ENCODE data around the gene THBS3. TPM values are rescaled to one million over a fixed set of nuclear protein-coding genes. Genes with fewer than 3 reads are reported as not detected.

THBS3 gene
- total RNA-seq, 1 experiment from 2014 or later: 35.9 TPM

DNA sequence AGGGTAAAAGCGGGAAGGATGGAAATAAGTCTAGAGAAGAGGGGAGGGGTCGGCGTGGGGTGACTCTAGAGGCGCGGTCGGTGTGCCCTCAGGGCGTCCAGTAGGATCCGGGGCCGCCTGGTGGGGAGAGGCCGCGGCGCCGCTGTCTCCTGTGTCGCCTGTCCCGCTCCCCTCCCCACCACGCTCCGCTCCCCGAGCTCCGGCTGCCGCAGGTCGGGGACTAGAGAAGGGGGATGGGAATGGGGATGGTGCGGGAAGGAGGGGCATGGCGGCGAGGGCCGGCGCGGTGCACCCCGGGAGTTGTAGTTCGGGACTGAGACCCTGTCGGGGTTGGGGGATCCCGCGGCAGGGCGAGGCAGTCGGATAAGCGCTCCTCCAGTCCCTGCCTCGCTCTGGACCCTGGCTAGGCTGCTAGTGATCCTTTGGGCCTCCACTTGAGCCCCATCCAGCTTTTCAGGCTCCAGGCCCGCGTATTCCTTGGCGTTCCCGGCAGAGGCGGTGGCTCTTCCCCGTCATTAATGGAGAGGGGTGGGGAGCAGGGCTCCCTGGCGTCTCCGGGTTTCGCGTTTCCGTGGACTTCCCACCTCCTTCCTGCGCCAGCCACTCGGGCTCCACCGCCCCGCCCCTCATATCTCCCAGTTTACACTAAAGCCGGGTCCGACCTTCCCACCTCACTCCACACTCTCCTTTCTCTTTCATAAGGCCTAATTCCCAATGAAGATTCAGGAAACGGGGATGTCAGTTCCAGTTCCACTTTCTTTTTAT lies 47.7 kb upstream of the THBS3 start, which contains the start of gene ENTREP3:
Gene ENTREP3 (minus strand): TSS at position 241 of the 765 bp plus-strand sequence. CDS start 606 bp downstream, outside the sequence.
- TF ChIP-seq SIN3A (IDR thresholded peaks at IDR 0.05; ENCODE audit: borderline replicate concordance, insufficient read depth, low read depth, low read length): peak; percentile 74; the same call in 1 of the 2 replicates
- TF ChIP-seq, protein P1, sequence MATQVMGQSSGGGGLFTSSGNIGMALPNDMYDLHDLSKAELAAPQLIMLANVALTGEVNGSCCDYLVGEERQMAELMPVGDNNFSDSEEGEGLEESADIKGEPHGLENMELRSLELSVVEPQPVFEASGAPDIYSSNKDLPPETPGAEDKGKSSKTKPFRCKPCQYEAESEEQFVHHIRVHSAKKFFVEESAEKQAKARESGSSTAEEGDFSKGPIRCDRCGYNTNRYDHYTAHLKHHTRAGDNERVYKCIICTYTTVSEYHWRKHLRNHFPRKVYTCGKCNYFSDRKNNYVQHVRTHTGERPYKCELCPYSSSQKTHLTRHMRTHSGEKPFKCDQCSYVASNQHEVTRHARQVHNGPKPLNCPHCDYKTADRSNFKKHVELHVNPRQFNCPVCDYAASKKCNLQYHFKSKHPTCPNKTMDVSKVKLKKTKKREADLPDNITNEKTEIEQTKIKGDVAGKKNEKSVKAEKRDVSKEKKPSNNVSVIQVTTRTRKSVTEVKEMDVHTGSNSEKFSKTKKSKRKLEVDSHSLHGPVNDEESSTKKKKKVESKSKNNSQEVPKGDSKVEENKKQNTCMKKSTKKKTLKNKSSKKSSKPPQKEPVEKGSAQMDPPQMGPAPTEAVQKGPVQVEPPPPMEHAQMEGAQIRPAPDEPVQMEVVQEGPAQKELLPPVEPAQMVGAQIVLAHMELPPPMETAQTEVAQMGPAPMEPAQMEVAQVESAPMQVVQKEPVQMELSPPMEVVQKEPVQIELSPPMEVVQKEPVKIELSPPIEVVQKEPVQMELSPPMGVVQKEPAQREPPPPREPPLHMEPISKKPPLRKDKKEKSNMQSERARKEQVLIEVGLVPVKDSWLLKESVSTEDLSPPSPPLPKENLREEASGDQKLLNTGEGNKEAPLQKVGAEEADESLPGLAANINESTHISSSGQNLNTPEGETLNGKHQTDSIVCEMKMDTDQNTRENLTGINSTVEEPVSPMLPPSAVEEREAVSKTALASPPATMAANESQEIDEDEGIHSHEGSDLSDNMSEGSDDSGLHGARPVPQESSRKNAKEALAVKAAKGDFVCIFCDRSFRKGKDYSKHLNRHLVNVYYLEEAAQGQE (IDR thresholded peaks at IDR 0.05; ENCODE audit: insufficient read depth in 1 of 2, low read depth in 2 of 2, low read length in 1 of 2): 0 out of 4 replicates have a peak, but pooled peaks of 1 of the 2 experiments have one; percentile 9
- TF ChIP-seq TCF7L2 (IDR thresholded peaks at IDR 0.05; ENCODE audit: low read depth, low read length): no peak
- peak; percentile 74 for TF ChIP-seq POLR2AphosphoS5 (IDR thresholded peaks at IDR 0.05; ENCODE audit: low read depth, low read length)
- TF ChIP-seq CTCF (IDR thresholded peaks at IDR 0.05): no peak
- in situ Hi-C loops (cut with HindIII; ENCODE audit: low pct_unique_long_range_greater_than_20kb, low sequenced_read_pairs) (no loop called here), intact Hi-C loops (cut with micrococcal nuclease; ENCODE audit: unreplicated experiment) (no loop called here)
- peaks cover 5% of the 10 kb centered on the region for H3K36me3 ChIP-seq (ENCODE audit: control insufficient read depth, insufficient read depth, low read length)
- H3K27me3 ChIP-seq (ENCODE audit: control insufficient read depth, insufficient read depth, low read length): no peaks in the 10 kb centered on the region
- peak within 1 kb of the TSS; percentile 72 to 77 for H3K4me3 ChIP-seq (ENCODE audit: low read depth in 2 of 2, low read length in 2 of 2)
- H3K4me1 ChIP-seq (ENCODE audit: control insufficient read depth, insufficient read depth, low read length): peaks cover 9% of the 10 kb centered on the region
- DNase-seq (ENCODE audit: low read depth, low spot score) (no peak), ATAC-seq (peak; percentile 87)
- ChIA-PET POLR2A (no interaction called here), CTCF (interaction anchor here (0.6 kb wide), 1 partner anchor 308 kb away, joined by 4 read pairs; no protein-coding TSS in a partner anchor)
- H3K9me3 ChIP-seq (ENCODE audit: control insufficient read depth, insufficient read depth, low read depth, low read length): no peaks in the 10 kb centered on the region
- peak within 1 kb of the TSS; percentile 87 for H3K27ac ChIP-seq (ENCODE audit: low read length)
- BruUV-seq (replicated peaks): no TSS peak

GRCh38 chr1:155254714-155255242 lies 47.1 kb upstream of the THBS3 start:
- no peaks in the 10 kb centered on the region for H3K27me3 ChIP-seq (ENCODE audit: control insufficient read depth, insufficient read depth, low read length)
- peaks cover 5% of the 10 kb centered on the region for H3K36me3 ChIP-seq (ENCODE audit: control insufficient read depth, insufficient read depth, low read length)
- in situ Hi-C loops (cut with HindIII; ENCODE audit: low pct_unique_long_range_greater_than_20kb, low sequenced_read_pairs) (no loop called here), intact Hi-C loops (cut with micrococcal nuclease; ENCODE audit: unreplicated experiment) (no loop called here)
- no peaks in the 10 kb centered on the region for H3K9me3 ChIP-seq (ENCODE audit: control insufficient read depth, insufficient read depth, low read depth, low read length)
- peak overlapping the region; percentile 87 for H3K27ac ChIP-seq (ENCODE audit: low read length)
- peaks cover 8% of the 10 kb centered on the region for H3K4me1 ChIP-seq (ENCODE audit: control insufficient read depth, insufficient read depth, low read length)
- CTCF ChIA-PET: no interaction called here
- peak overlapping the region; percentile 72 to 77 for H3K4me3 ChIP-seq (ENCODE audit: low read depth in 2 of 2, low read length in 2 of 2)
- DNase-seq (ENCODE audit: low read depth, low spot score) (no peak), ATAC-seq (peak; percentile 8)
- no TSS peak for BruUV-seq (replicated peaks)
- TF ChIP-seq POLR2AphosphoS5 (IDR thresholded peaks at IDR 0.05; ENCODE audit: low read depth, low read length) (no peak), CTCF (IDR thresholded peaks at IDR 0.05) (no peak), TCF7L2 (IDR thresholded peaks at IDR 0.05; ENCODE audit: low read depth, low read length) (no peak), SIN3A (IDR thresholded peaks at IDR 0.05; ENCODE audit: borderline replicate concordance, insufficient read depth, low read depth, low read length) (no peak)
- TF ChIP-seq, protein P1 (IDR thresholded peaks at IDR 0.05; ENCODE audit: insufficient read depth in 1 of 2, low read depth in 2 of 2, low read length in 1 of 2): no peak
- POLR2A ChIA-PET: no interaction called here
